Activated T-cell treated with anti-CD3 and anti-CD28 coated beads, Interleukin-2, amount 50 U/mL, for 72 hours (primary cell): ENCODE measurements around the gene MISP. TPM values are rescaled to one million over a fixed set of nuclear protein-coding genes. Genes with fewer than 3 reads are reported as not detected.
A peak's percentile ranks its signal among the peaks of the same experiment; 100 is the strongest.

Source experiments
- ATAC-seq, 2 donors: fragments of 150-1000 bp; cut with Tn5 transposase; replicated peaks in 1 of 2; 2 replicates each; pipeline ENCODE4 v1.10.0; 2021; ENCODE audit warnings: moderate library complexity in 2 of 2, mild to moderate bottlenecking in 1 of 2
- DNase-seq, 2 donors: peaks; one replicate each; pipeline ENCODE4 v3.0.0; 2021 to 2022; ENCODE audit warnings: mixed read lengths in 1 of 2
- H3K27ac Mint-ChIP-seq: one replicate; pipeline ENCODE4 v1.8.0; 2022; ENCODE audit warnings: mild to moderate bottlenecking, moderate library complexity, mixed read lengths
- H3K27me3 Mint-ChIP-seq: one replicate; pipeline ENCODE4 v1.8.0; 2022; ENCODE audit warnings: low read depth, mixed read lengths
- H3K36me3 Mint-ChIP-seq, 2 donors: one replicate each; pipeline ENCODE4 v1.8.0; 2022; ENCODE audit warnings: mixed read lengths in 2 of 2, mild to moderate bottlenecking in 1 of 2; ENCODE audit not compliant: insufficient read depth in 2 of 2
- H3K4me1 Mint-ChIP-seq: one replicate; pipeline ENCODE4 v1.8.0; 2022; ENCODE audit warnings: low read depth, mixed read lengths
- H3K4me3 Mint-ChIP-seq, 2 donors: one replicate each; pipeline ENCODE4 v1.8.0; 2022; ENCODE audit warnings: mild to moderate bottlenecking in 2 of 2, mixed read lengths in 2 of 2, moderate library complexity in 2 of 2
- H3K9me3 Mint-ChIP-seq, 2 donors: one replicate each; pipeline ENCODE4 v1.8.0; 2022; ENCODE audit warnings: mixed read lengths in 2 of 2
- total RNA-seq, 2 donors: library from RNA; stranded (reverse); gene quantifications; one replicate each; pipeline ENCODE4 v1.2.3, GENCODE V29; 2022

MISP gene
- total RNA-seq, 2 donors from 2014 or later = not detected

DNA sequence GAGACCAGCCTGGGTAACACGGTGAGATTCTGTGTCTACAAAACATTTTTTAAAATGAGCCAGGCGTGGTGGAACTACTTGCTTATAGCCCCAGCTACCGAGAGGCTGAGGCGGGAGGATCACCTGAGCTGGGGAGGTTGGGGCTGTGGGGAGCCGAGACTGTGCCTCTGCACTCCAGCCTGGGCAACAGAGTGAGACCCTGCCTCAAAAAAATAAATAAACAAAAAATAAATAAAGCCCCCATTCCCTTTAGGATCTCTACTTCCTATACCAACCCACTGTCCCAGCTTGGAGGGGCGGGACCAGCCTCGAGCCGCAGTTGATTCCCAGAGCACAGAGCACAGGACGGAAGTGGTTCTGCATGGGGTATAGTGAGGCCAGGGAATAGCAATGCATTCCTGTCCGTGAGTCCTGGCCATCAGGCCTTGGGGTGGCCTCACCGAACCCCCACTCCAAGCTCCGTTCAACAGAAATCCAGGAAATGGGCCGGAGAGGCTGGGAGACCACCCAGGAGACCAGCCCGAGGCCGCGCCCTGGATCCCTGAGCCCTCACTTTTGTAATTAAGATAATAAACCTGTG, 41.5 kb downstream of the MISP start:
- Mint-ChIP-seq H3K4me1 (peaks cover 6% of the 10 kb centered on the region), H3K27me3 (peaks cover 6% of the 10 kb centered on the region), H3K9me3 (no peaks in the 10 kb centered on the region), H3K36me3 (no peaks in the 10 kb centered on the region), H3K27ac (no peak overlapping the region), H3K4me3 (no peak overlapping the region)
- ATAC-seq (no peak), DNase-seq (no peak)

DNA sequence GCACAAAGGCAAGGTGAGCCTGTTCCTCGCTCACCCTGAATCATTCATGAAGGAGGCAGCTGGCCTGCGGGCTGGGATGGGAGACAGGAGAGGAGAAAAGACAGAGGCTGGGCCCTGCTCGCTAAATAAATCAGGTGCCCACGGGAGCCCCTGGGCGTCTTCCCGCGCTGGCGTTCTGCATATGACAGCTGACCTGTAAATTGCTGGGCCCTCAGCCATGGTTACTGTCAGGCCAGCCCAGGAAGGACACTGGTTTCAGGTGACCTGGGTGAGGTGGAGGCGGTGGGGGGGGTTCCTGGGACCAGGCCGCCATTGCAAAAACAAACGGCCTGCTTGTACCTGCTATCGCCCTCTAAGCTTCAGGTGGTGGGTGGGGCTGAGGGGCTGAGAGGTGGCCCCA, 42.9 kb downstream of the MISP start:
- no peak for DNase-seq
- no peak overlapping the region for H3K27ac Mint-ChIP-seq
- H3K4me3 Mint-ChIP-seq = no peak overlapping the region
- peaks cover 0 to 2% of the 10 kb centered on the region in 2 donors for H3K36me3 Mint-ChIP-seq
- H3K4me1 Mint-ChIP-seq = peaks cover 6% of the 10 kb centered on the region
- peaks cover 6% of the 10 kb centered on the region for H3K27me3 Mint-ChIP-seq
- ATAC-seq = no peak
- H3K9me3 Mint-ChIP-seq = no peaks in the 10 kb centered on the region

DNA sequence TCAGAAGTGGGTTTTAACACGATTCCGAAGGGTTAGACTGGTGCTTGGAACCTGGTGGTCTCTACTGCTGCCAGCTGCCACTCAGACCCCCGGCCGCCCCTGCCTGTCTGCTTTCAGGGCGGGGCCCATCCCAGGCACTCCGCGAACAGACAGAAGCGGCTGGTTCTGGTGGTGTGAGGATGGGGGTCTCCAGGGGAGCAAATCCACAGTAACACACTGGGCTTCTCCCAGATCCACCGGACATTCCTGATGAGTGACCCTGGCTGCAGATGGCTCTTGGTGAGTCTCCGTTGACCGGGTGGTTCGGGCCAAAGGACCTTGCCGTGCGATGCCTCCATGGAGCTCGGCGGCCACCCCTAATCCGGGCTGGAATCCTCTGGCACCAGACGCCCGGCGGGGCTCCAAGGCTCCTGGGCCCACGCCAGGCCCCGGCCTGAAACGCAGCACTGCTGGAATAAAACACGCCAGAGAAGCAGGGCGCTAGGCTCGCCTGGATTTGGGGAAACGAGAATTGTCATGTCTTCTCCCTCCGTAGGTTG, 44.2 kb downstream of the MISP start:
- Mint-ChIP-seq H3K27me3 (no peaks in the 10 kb centered on the region), H3K9me3 (no peaks in the 10 kb centered on the region), H3K27ac (no peak overlapping the region), H3K4me1 (peaks cover 18% of the 10 kb centered on the region), H3K4me3 (no peak overlapping the region), H3K36me3 (peaks cover 12% of the 10 kb centered on the region in 2 donors)
- ATAC-seq (no peak), DNase-seq (no peak)

DNA sequence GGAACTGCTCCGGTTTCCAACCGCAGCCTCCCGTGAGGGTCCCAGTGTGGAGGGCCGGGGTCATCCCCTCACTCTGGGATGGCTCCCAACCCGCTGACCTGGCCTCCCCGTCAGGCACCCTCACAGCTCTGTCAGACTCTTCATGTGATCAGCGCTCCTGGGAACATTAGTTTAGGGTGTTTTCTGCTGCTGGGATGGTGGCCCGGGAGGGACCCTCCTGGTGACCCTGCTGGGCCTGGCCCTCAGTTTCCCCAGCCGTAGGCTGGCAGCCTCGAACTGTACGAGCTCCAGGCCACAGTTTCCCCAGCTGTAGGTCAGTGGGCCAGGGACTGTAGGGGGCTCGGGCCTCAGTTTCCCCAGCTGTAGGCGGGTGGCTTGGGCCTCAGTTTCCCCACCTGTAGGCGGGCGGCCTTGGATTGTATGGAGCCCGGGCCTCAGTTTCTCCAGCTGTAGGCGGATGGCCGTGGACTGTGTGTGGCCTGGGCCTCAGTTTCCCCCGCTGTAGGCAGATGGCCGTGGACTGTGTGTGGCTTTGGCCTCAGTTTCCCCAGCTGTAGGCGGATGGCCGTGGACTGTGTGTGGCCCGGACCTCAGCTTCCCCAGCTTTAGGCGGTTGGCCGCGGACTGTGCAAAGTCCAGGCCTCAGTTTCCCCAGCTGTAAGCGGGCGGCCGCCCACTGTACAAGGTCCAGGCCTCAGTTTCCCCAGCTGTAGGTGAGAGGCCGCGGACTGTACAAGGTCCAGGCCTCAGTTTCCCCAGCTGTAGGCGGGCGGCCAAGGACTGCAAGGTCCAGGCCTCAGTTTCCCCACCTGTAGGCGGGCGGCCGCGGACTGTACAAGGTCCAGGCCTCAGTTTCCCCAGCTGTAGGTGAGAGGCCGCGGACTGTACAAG, 45.0 kb downstream of the MISP start:
- ATAC-seq = no peak
- Mint-ChIP-seq H3K27ac (no peak overlapping the region), H3K36me3 (peaks cover 14 to 18% of the 10 kb centered on the region in 2 donors)

DNA sequence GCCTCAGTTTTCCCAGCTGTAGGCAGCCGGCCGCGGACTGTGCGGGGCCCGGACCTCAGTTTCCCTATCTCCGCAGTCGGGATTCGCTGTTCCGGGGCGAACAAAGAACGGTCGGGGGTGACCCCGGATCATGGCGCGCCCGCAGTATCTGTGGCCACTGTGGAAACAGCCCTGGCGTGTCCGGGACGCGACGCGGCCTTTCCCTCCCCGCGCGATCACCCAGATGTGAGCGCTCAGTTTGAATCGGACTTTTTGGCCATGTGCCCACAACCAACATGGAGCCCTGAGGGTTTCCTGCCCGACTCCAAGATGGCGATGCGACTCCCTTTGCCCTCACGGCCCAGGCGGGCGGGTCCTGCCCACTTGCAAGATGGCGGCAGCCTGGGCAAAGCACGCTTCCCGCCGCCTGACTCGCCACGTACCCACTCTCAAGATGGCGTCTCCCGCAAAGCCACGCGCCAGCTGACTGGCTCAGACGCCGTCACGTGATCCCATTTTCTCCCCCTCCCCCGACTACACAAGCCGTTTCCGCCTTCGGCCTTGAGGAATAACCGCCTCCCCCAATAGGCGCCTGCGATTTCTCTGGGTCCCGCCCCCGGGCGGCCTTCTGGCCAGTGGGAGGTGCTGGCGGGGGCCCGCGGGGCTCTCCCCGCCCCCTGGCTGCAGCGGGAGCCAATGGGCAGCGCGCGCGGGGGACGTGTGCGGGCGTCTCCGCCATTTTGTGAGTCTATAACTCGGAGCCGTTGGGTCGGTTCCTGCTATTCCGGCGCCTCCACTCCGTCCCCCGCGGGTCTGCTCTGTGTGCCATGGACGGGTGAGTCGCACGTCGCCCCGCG, 46.0 kb downstream of the MISP start, which contains the start of gene PTBP1:
TSS of gene PTBP1 (plus strand) at position 761 of the 836 bp plus-strand sequence. CDS start at position 807, 46 bp downstream.
- DNase-seq (peak; percentile 99 to 100), ATAC-seq (peak; percentile 82 to 84)
- peak within 1 kb of the TSS; percentile 87 for H3K27ac Mint-ChIP-seq
- no peaks in the 10 kb centered on the region for H3K27me3 Mint-ChIP-seq
- peaks cover 35% of the 10 kb centered on the region for H3K4me1 Mint-ChIP-seq
- no peaks in the 10 kb centered on the region for H3K9me3 Mint-ChIP-seq
- peaks cover 14 to 22% of the 10 kb centered on the region in 2 donors for H3K36me3 Mint-ChIP-seq
- H3K4me3 Mint-ChIP-seq = peak within 1 kb of the TSS; percentile 95 to 97

More for the DNA sequence above, 45.0 kb downstream of the MISP start:
- no peak for DNase-seq
- peak overlapping the region; percentile 93 to 97 for H3K4me3 Mint-ChIP-seq
- no peaks in the 10 kb centered on the region for H3K27me3 Mint-ChIP-seq
- peaks cover 25% of the 10 kb centered on the region for H3K4me1 Mint-ChIP-seq
- H3K9me3 Mint-ChIP-seq = no peaks in the 10 kb centered on the region

DNA sequence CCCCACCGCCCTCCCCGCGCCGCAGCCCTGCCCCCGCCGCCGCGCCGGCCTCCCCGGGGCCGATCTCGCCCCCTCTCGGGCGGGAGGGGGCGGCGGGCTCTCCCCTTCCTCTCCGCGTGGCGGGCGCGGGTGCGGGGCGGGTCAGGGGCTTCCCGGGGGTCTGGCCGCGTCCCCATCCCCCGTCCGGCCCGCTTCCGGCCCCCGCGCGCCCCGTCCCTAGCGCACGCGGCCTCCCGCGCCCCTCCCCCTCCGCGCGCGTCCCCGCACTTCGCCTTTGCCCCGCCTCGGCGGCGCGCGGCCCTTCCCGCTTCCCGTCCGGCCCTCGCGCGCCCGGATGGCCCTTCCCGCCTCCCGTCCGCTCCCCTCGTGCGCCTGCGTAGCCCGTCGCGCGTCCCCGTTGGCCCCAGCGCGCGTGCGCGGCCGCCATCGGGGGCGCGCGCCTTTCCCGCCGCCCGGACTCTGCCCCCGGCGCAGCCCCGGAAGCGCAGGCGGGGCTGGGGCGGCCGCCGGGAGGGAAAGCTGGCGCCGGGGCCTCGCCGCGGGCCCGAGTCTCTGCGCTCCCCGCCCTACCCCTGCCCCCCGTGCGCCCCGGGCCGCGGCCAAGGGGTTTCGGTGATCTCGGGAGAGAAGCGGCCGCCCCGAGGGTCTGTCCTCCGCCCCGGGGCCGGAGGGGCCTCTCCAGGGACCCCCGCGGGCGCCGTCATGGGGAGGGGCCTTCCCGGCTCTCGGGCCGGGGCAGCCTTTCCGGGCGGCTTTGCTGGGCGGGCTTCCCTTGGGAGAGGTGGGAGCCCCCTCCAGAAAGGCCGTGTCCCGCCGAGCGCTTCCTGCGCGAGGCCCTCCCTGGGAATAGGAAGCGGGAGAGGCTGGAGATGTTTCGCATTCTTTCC, 46.9 kb downstream of the MISP start:
- Mint-ChIP-seq H3K27me3 (no peaks in the 10 kb centered on the region), H3K9me3 (no peaks in the 10 kb centered on the region), H3K36me3 (peaks cover 14 to 28% of the 10 kb centered on the region in 2 donors), H3K4me3 (peak overlapping the region; percentile 91 to 95), H3K27ac (peak overlapping the region; percentile 82), H3K4me1 (peaks cover 43% of the 10 kb centered on the region)
- ATAC-seq (peak; percentile 42 to 45), DNase-seq (peak; percentile 91 to 95)

DNA sequence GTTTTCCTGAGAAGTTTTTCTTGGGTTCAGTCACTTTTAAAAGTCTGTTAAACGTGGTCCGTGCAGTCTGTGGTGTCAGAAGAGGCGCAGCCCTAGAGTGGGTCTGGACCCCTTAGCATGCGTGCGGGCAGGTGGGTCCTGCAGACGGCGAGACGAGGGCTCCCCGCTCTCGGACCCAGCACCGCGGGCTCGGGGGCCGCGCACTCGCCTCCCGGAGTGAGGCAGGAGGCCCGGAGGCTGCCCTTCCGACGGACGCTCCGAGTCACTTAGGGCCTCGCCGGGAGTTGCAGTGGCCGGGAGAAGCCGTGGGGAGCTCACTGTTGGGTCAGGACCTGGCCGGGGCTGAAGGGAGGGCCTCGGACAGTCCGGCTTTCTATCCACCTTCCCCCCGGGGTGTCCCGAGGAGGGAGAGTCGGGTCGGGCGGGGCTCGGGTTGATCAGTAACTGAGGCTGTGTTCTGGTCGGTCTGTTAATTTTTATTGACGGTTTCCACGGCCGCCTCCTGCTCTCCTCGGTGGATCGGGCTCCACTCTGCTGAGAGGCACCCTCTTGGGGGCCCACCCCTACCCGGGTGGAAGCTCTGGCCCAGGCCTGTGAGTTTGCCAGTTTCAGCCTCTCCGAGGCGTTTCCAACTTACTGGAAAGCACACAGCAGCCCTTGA, 47.6 kb downstream of the MISP start:
- Mint-ChIP-seq H3K27ac (peak overlapping the region; percentile 97), H3K4me3 (peak overlapping the region; percentile 91 to 95), H3K4me1 (peaks cover 44% of the 10 kb centered on the region), H3K27me3 (no peaks in the 10 kb centered on the region), H3K9me3 (no peaks in the 10 kb centered on the region), H3K36me3 (peaks cover 14 to 32% of the 10 kb centered on the region in 2 donors)
- ATAC-seq (no peak), DNase-seq (peak; percentile 21 to 27)

DNA sequence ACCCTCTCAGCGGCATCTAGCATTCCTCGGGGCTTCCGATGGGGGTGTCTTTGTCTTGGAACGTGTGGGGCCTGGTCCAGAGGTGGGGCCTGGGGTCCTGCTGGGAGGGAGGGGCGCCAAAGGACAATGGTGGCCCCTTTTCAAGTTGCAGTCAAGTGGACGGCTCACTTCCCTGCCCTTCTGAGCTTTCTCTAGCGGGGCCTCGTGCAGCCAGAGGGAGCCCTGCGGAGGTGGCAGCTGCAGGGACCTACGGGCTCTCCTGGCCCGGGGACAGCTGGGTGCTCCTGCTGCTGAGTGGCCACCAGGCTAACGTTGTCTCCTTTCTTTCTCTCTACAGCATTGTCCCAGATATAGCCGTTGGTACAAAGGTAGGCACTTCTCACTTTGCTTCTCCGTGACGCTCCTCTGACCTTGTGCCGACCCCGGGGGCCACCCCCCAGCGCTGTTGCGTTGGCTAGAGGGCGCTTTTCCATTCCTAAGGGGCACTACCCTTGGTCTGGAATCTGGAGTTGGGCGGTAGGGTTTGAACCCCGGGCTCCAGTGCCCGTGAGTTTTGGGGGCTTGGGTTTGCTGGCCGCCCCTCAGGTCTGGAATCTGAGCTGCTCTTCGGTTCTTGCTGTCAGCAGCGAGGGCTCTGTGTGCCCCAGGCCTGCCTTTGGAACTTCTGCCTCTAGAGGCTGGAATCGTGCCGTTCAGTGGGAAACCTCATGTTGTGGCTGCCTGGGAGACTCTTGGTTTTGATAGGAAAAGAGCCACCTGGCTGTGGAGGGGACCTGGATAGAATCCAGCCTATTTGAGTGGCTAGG, 48.4 kb downstream of the MISP start:
- Mint-ChIP-seq H3K27me3 (no peaks in the 10 kb centered on the region), H3K27ac (peak overlapping the region; percentile 97), H3K36me3 (peaks cover 14 to 35% of the 10 kb centered on the region in 2 donors), H3K4me1 (peaks cover 44% of the 10 kb centered on the region), H3K4me3 (peak overlapping the region; percentile 91 to 95), H3K9me3 (no peaks in the 10 kb centered on the region)
- no peak for ATAC-seq
- no peak for DNase-seq

DNA sequence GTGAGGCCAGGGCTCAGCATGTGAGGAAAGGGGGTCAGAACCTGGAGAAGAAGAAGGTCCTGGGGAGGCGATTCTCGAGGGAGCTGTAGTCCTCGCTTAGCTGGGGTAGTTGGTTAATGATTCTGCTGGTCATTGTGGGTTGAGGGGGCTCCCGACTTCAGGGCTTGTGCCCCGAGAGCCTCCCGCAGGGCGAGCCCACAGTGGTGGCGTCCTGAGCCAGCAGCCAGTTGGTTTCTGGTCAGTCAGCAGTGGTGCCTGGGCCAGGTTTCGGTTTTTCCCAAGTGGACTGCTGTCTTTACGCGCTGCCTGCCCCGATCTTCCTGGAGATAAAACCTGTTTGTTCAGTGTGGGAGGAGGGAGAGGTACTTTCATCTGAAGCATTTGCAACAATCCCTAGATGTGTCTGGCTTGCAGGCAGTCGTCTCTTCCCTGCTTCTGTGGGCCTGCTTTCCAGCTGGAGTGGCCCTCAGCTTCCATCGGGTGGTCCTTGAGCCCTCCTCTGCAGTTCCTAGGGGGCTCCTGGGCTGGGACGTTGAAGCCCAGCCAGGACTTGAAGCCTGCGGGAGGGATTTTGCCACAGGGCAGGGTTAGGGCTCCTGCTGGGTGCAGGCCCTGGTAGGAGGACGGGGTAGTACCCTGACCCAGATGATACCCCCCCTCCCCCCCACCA, 49.6 kb downstream of the MISP start:
- Mint-ChIP-seq H3K4me1 (peaks cover 44% of the 10 kb centered on the region), H3K27ac (peak overlapping the region; percentile 97), H3K27me3 (no peaks in the 10 kb centered on the region), H3K36me3 (peaks cover 17 to 40% of the 10 kb centered on the region in 2 donors), H3K4me3 (peak overlapping the region; percentile 91 to 95), H3K9me3 (no peaks in the 10 kb centered on the region)
- DNase-seq (no peak), ATAC-seq (no peak)

DNA sequence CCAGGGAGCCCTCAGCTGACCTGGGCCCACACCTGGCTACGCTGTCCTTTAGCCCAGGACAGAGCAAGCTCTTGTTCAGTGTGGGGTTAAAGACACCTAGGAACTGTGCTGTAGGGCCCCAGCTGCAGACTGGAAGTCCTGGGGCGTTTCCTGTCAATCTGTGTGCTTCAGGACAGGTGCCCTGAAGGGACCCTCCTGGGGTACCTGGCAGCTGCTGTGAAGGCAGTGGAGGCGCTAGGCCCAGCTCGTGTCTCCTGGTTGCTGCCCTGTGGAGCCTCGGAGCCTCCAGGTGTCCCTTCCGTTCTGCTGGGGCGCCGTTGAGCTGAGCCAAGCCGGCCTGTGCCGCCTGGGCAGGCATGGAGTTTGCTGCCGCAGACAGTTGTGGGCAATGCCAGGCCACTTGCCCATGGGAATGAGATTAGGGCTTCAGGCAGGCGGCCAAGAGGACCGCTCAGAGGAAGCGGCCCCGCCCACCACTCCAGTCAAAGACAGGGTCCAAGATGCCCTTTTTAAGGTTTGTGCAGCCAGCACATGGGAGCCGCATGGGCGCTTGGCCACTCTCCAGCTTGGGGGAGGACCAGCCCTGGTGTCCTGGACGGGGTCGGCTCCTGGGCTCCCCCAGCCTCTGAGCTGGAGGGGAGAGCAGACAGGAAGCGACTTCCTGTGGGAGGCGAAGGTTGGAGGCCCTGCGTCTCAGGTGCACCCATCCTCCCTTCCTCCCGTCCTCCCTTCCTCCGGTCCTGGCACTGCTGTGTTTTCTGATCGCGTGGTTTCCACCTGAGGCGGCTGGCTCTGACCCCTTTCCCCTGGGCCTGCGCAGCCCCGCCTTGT, 50.3 kb downstream of the MISP start:
- ATAC-seq (no peak), DNase-seq (no peak)
- H3K27ac Mint-ChIP-seq = peak overlapping the region; percentile 87
- peaks cover 44% of the 10 kb centered on the region for H3K4me1 Mint-ChIP-seq
- peak overlapping the region; percentile 89 to 91 for H3K4me3 Mint-ChIP-seq
- H3K27me3 Mint-ChIP-seq = no peaks in the 10 kb centered on the region
- H3K36me3 Mint-ChIP-seq = peaks cover 17 to 42% of the 10 kb centered on the region in 2 donors
- no peaks in the 10 kb centered on the region for H3K9me3 Mint-ChIP-seq
